ENCODE data around the gene DNER.

The DNER gene

DNA sequence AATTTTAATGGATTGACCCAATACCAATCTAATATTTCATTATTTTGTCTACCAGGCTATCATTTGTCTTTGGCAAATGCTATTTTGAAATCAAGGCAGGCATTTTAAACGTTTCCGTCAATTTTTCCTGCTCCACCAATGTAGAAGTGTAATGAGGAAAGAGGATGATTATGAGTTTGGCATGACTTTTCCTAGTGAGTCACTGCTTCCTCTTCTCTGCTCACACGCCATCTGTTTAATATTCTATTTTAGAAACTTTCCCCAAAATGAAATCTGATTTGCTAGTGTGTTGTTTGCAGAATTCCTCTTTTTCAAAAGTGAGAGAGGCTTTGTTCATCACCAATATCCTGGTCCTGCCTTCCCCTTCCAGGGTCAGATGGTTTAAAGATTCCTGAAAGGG lies 400.8 kb downstream of the DNER start:
- DNase-seq, result no peak
